Liver (tissue), 3 donors: ENCODE results near the gene PAOX.

ENCODE experiments used
- EGR1 ChIP-seq, 2 donors: IDR thresholded peaks; 2 replicates each; pipeline ENCODE4 v1.6.1; 2016 to 2018; ENCODE audit warnings: antibody characterized with exemption in 2 of 2, low read depth in 2 of 2
- HNF4G ChIP-seq: IDR thresholded peaks from 2 replicates; pipeline ENCODE4 v1.6.1; 2016; ENCODE audit warnings: antibody characterized with exemption
- RAD21 ChIP-seq, 2 donors: IDR thresholded peaks; 2 replicates each; pipeline ENCODE4 v1.6.1; 2016; ENCODE audit warnings: antibody characterized with exemption in 2 of 2, mild to moderate bottlenecking in 2 of 2
- RXRA ChIP-seq, 2 donors: IDR thresholded peaks; 2 replicates each; pipeline ENCODE4 v1.6.1; 2017 to 2018; ENCODE audit warnings: antibody characterized with exemption in 2 of 2, mild to moderate bottlenecking in 1 of 2
- TAF1 ChIP-seq: conservative IDR thresholded peaks from 2 replicates; pipeline ENCODE4 v1.6.1; 2016; ENCODE audit warnings: antibody characterized with exemption, mild to moderate bottlenecking
- YY1 ChIP-seq: IDR thresholded peaks from 2 replicates; pipeline ENCODE4 v1.6.1; 2016; ENCODE audit warnings: antibody characterized with exemption, mild to moderate bottlenecking
- TF ChIP-seq, protein P1 (sequence below): IDR thresholded peaks from 2 replicates; pipeline ENCODE4 v1.6.1; 2016; ENCODE audit warnings: antibody characterized with exemption
- TF ChIP-seq, protein P2 (sequence below): fragments of 150-350 bp; IDR thresholded peaks from 2 replicates; pipeline ENCODE4 v1.5.1; 2017; ENCODE audit warnings: improper control_type of control experiment, low read depth, low read length; ENCODE audit not compliant: missing input control
- donor health status: healthy.
- donor health status: healthy.

DNA sequence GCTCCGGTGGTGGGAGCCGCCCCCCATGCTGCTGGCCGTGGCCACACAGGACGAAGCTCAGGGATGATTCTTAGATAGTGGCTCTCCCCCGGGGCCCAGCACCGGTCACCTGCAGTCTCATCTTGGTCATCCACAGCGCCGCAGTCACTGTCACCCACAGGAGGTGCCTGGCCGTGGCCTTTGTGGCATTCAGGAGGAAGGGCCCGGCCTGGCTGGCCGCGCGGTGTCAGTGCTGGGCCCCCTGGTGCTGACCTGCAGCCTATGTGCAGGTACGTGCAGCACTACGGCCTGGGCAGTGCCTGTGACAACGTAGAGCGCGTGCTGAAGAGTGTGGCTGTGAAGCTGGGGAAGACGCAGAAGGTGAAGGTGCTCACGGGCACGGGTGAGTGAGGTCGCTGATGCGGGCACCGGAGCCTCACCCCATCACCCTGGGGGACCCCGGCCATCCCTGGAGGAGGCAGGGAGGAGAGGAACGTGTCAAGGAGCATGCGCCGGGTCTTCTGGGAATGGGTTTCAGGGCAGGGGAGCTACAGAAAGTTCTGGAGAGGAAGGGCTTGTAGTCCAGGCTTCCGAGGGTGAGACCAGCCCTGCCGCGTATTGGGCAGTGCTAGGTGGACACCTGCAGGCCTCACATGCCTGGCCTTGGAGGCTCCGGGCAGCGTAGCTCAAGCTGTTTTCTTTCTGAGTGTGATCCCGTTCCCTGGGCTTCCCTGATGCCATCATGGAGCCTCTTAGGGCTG, 40.3 kb downstream of the PAOX start:
- TF ChIP-seq RXRA (IDR thresholded peaks at IDR 0.05) (no peak), HNF4G (no peak), YY1 (no peak), TAF1 (no peak), RAD21 (IDR thresholded peaks at IDR 0.05) (no peak), EGR1 (IDR thresholded peaks at IDR 0.05; ENCODE audit: low read depth in 2 of 2) (no peak)
- TF ChIP-seq, protein P1, sequence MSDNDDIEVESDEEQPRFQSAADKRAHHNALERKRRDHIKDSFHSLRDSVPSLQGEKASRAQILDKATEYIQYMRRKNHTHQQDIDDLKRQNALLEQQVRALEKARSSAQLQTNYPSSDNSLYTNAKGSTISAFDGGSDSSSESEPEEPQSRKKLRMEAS, result no peak
- TF ChIP-seq, protein P2, sequence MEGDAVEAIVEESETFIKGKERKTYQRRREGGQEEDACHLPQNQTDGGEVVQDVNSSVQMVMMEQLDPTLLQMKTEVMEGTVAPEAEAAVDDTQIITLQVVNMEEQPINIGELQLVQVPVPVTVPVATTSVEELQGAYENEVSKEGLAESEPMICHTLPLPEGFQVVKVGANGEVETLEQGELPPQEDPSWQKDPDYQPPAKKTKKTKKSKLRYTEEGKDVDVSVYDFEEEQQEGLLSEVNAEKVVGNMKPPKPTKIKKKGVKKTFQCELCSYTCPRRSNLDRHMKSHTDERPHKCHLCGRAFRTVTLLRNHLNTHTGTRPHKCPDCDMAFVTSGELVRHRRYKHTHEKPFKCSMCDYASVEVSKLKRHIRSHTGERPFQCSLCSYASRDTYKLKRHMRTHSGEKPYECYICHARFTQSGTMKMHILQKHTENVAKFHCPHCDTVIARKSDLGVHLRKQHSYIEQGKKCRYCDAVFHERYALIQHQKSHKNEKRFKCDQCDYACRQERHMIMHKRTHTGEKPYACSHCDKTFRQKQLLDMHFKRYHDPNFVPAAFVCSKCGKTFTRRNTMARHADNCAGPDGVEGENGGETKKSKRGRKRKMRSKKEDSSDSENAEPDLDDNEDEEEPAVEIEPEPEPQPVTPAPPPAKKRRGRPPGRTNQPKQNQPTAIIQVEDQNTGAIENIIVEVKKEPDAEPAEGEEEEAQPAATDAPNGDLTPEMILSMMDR, result no peak
